GM21723 (cell line): ENCODE results near the gene SSTR3.
"Not testable (repeated sequence)": the region's sequence is repeated elsewhere in the genome, so short reads cannot be mapped to it uniquely, and the experiment has no call there.

ENCODE experiments used
- ATAC-seq: cut with Tn5 transposase; IDR thresholded peaks from one replicate; pipeline ENCODE4 v1.9.1; 2021; ENCODE audit warnings: mild to moderate bottlenecking, moderate library complexity; ENCODE audit not compliant: unreplicated experiment

Gene SSTR3

GRCh38 chr22:37183432-37184379, 28.6 kb downstream of the SSTR3 start:
- no peak for ATAC-seq

DNA sequence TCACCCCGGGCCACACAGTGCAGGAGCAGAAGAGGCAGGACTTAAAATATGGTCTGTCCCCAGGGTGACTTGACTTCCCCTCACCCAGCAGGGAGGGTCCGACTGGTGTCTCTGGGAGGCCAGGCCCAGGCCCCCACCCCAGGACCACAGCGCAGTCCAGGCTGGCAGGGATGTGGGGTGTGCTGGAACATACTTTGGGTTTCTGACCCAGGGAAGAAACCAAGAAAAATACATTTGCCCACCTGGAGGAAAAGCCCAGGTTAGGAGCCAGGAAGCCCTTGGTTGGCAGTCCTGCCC, 29.4 kb downstream of the SSTR3 start:
- ATAC-seq: no peak

GRCh38 chr22:37182101-37182948, 30.0 kb downstream of the SSTR3 start:
- ATAC-seq: no peak

- no peak for ATAC-seq
Measured at GRCh38 chr22:37181681-37182080, 30.6 kb downstream of the SSTR3 start.

DNA sequence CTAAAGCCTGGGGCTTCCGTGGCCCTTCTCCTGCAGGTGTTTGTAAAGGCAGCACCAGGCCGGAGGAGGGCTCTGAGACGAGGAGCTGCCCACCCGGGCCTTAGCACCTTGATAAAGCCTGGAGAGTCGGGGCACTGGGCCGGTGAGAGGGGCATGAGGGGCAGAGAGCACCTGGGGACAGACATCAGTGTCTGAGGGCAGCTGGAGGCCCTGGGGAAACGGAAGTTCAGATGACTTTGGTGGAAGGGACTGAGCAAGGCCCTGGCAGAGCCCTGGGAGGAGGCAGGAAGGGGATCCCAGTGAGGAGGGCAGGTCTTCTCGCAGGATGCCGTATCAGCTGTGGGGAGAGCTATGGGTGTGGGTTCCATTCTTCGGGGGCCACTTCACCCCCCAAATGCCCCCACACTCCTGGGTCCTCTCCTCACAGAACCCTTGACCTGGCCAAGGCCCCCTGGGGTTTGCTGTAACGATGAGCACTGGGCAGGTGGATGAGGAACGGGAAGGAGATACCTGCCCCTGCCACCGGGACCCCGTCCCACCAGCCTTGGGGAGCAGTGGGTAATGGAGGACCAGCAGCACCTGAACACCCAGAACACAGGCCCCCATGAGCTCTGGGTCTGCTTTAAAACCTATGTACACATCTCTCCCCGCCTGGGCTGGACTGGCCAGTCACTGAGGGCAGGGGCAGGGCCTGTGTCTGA, 31.6 kb downstream of the SSTR3 start:
- no peak for ATAC-seq

GRCh38 chr22:37179622-37180420, 32.5 kb downstream of the SSTR3 start:
- ATAC-seq: no peak

DNA sequence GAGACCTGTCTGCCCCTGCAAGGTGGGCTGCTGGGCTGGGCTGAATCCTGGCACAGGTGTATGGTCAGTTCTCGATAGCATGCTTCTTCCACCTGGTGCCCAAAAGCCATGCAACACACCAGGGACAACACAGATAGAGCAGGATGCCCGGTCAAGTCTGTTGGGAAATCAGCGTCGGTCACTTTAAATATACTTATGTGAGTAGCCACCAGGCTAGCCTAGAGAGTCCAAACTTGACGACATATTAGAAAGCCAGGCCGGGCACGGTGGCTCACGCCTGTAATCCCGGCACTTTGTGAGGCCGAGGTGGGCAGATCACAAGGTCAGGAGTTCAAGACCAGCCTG, 33.2 kb downstream of the SSTR3 start:
- no peak for ATAC-seq

- ATAC-seq: no peak
Measured at GRCh38 chr22:37178350-37179125, 33.7 kb downstream of the SSTR3 start.

DNA sequence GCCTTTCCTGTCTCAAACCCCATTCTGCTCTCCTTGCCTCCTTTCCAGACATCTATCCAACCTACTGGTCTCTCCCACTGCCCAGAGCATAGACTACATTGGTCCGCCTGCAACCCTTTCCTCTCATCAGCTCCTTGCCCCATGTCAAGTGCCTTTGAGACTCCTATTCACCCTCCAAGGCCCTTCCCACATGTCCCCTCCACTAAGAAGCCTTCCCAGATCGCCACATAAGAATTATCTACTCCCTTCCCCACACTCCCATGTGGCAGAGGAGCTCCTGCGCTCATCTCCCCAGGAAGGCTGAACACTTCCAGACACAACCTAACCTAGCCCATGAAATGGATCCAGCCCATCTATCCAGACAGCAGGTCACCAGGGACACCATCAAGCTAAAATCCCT, 34.5 kb downstream of the SSTR3 start:
- no peak for ATAC-seq

DNA sequence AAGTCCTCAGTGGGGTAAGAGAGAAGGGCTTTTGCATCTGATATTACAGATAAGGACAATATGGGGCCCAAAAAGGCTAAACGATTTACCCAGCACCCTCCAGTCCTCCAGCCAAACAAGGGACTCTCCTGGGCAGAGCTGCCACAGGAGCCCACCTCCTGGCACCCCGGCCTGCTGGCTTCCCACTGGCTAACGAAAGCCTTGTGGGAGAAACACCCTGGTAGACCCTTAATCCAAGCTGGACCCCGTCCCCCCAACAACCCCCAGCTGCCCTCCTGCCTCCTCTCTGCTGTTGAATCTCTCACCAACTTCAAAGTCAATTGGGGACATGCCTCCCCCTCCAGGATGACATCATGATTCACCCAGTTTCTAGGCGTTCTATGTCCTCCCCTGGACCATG, 35.1 kb downstream of the SSTR3 start:
- no peak for ATAC-seq

DNA sequence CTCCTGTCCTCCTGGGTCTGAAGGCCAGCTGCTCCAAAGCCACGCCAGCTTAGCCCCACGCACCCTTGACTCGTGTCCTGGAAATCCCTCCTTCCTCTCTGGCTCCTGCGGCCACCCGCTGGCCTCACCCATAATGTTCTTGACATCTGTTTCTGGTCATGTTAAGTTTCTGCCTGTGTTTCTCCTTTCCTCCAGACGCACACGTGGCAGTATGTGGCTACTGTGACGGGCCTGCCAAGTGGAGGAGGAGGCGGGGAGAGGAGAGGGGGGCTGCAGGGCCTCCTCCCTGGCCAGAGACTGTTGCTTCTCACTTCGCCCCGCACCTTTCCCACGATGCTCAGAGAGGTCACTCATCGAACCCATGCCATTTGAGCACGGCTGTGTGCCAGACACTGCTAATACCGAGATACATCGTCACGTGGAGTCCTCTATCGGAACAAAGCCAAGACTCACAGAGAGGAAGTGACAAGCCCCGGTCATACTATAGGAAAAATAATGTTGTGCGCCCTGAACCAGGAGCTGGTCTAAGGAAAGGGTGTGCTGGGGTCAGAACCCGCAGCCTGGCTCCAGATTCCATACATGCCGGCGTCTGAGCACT, 35.7 kb downstream of the SSTR3 start:
- no peak for ATAC-seq

GRCh38 chr22:37175414-37176281, 36.6 kb downstream of the SSTR3 start:
- ATAC-seq: no peak

- ATAC-seq: no peak
Measured at GRCh38 chr22:37174964-37175363, 37.3 kb downstream of the SSTR3 start.

DNA sequence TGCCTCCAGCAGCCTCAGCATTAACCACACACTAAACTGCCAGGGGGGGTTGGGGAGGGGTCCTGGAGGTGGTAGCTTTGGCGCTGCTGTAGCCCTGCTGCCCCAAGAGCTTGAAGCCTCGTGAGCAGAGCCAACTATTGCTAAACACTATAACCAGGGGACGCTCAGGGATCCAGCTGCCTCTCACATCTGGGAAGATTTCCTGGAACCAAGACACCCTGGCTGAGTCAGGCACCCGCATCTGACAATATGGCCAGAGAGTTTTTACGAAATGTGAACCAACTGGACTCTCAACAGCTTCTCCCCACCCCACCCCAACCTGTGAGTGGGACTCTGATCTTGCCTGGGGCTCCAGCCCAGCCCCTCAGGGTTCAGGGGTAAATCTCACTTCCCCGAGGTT, 38.6 kb downstream of the SSTR3 start:
- ATAC-seq: no peak

- ATAC-seq: no peak
Measured at GRCh38 chr22:37172266-37173245, 39.7 kb downstream of the SSTR3 start.

- no peak for ATAC-seq
Measured at GRCh38 chr22:37171662-37172061, 40.6 kb downstream of the SSTR3 start.

DNA sequence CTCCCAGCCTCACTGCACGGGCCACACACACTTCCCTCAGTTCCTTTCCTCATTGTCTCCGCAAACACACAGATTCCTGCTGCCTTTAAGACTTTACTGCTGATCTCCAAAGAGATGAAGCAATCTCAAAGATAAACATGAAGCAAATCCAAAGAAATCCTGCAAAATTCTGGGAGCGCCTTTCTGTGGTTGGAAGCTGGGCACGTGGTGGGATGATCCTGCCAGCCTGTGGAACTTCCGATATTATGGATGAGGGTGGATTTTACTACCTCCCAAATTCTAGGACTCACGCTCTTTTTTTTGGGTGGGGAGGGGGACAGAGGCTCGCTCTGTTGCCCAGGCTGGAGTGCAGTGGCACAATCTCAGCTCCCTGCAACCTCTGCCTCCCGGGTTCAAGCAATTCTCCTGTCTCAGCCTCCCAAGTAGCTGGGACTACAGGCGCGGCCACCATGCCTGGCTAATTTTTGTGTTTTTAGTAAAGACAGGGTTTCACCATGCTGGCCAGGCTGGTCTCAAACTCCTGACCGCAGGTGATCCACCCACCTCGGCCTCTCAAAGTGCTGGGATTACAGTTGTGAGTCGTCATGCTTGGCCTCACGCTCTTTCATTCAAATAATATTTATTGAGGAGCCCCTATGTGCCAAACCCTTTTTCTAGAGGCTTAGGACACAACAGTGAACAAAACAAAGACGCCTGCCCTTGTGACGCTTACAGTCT, 41.4 kb downstream of the SSTR3 start:
- ATAC-seq: not testable (repeated sequence)
